GM18519 (cell line): ENCODE measurements around the gene BFAR.
"Not testable (repeated sequence)": the region's sequence is repeated elsewhere in the genome, so short reads cannot be mapped to it uniquely, and the experiment has no call there.

Source experiments
- ATAC-seq: cut with Tn5 transposase; IDR thresholded peaks from one replicate; pipeline ENCODE4 v1.9.1; 2021; ENCODE audit warnings: mild to moderate bottlenecking, moderate library complexity; ENCODE audit not compliant: unreplicated experiment, low FRiP score

Gene BFAR

GRCh38 chr16:14685870-14686793 is 53.4 kb downstream of the BFAR start:
- ATAC-seq: not testable (repeated sequence)

GRCh38 chr16:14694129-14694528 is 61.4 kb downstream of the BFAR start, which contains the start of gene PLA2G10:
Gene PLA2G10 (minus strand): TSS chr16:14694308. CDS start chr16:14694229, 79 bp downstream.
- not testable (repeated sequence) for ATAC-seq

GRCh38 chr16:14701859-14702258 is 69.1 kb downstream of the BFAR start:
- not testable (repeated sequence) for ATAC-seq

GRCh38 chr16:14702672-14703071 is 69.9 kb downstream of the BFAR start:
- ATAC-seq: not testable (repeated sequence)

- peak; percentile 79 for ATAC-seq
Measured at GRCh38 chr16:14703156-14704011, 70.6 kb downstream of the BFAR start, which contains the start of gene NPIPA3. Gene NPIPA3 (plus strand): TSS chr16:14703411. CDS start chr16:14708944, 5,533 bp downstream.
